NCI-H524 treated with DMSO at 0.1 percent for 48 hours (cell line): ENCODE data around the gene DDI2.
"Not testable (repeated sequence)": the region's sequence is repeated elsewhere in the genome, so short reads cannot be mapped to it uniquely, and the experiment has no call there.

ENCODE experiments used
- DNase-seq: peaks from one replicate; lab custom pipeline; 2025; lab: John Stamatoyannopoulos, UW

DDI2 gene

DNA sequence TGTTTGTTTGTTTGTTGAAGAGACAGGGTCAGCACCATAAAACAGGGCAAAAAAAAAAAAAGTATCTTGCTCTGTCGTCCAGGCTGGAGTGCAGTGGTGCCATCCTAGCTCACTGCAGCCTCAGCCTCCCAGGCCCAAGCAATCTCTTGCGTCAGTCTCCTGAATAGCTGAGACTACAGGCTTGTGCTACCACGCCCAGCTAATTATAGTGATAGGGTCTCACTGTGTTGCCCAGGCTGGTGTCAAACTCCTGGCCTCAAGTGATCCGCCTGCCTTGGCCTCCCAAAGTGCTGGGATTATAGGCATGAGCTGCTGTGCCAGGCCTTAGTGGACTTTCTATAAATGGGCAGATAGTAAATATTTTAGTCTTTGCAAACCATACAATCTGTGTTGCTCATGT, 19.2 kb downstream of the DDI2 start:
- DNase-seq = no peak

- no peak for DNase-seq
Measured at GRCh38 chr1:15637826-15638225, 20.6 kb downstream of the DDI2 start.

DNA sequence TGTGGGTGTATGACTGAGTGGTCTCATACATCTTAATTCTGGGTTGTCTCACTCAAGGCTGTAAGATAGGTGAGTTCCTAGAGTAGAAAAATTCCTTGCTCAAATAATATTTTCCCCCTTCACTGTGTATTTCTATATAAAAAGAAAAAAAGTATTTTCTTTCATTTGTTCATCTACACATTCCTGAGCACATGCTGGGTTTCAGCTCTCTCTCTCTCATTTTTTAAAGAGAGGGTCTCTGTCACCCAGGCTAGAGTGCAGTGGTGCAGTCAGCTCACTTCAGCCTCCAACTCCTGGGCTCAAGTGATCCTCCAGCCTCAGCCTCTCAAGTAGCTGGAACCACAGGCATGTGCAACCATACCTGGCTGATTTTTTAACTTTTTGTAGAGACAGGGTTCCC, 22.0 kb downstream of the DDI2 start:
- no peak for DNase-seq

DNA sequence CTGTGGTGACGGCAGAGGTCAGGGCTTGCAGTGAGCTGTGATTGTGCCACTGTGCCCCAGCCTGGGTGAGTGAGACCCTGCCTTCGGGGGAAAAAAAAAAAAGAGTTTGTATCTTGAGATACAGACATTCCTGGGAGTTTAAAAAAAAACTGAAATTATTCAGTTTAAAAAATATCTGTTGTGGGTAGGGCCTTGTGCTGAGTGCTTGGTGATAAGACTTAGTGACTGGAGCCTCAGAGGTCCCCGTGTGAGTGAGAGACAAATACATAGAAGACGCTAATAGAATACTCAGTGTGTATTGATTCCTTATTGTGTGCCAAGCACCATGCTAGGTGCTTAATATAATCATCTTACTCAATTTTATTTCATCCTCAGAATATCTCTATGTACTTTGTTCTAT, 22.7 kb downstream of the DDI2 start:
- DNase-seq = no peak

DNA sequence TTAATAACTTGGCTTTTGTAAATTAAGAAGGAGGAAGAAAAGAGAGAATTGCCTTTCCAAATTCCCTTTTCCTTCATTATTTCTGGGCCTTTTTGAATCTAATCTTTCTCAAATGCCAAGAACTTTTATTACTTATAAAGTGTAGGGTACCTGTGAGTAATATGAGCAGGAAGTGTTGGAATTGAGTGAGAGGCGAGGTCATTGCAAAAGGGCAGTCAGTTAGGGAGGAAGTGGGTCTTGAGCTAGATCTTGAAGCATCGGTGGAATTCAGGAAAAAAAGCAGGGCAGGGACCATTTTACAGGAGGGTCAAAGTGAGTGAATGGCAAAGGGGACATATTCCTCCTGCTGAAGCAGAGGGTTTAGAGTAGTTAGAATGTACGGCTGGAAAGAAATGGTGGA, 23.4 kb downstream of the DDI2 start:
- DNase-seq = no peak

DNA sequence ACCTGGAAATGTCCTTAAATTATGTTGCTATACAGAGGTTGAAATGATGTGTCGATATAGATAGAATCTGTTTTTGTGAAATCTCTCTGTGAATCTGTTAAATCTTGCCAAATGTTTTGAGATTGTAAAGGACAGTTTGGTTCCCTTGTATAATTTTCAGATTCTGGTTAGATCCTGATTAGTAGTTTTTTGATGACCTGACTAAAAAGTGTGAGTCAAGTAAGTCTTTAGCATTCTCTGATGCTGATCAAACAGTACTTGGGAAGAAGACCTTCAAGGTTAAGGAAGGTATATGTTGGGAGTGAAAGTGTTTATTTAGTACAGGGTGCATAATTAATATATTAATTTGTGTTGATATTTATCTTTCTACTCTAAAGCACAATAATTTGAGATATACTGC, 32.7 kb downstream of the DDI2 start:
- no peak for DNase-seq

DNA sequence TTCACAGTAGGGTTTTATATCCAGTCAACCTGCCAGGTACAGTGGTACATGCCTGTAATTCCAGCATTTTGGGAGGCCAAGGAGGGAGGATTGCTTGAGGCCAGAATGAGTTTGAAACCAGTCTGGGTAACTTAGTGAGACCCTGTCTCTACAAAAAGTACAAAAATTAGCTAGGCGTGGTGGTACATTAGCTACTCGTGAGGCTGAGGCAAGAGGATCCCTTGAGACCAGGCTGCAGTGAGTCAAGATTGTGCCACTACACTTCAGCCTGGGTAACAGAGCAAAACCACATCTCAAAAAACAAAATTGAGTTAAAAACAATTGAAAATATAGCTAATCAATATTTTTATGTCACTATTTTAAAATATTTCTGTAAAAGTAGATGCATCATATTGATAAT, 33.2 kb downstream of the DDI2 start:
- DNase-seq = no peak

DNA sequence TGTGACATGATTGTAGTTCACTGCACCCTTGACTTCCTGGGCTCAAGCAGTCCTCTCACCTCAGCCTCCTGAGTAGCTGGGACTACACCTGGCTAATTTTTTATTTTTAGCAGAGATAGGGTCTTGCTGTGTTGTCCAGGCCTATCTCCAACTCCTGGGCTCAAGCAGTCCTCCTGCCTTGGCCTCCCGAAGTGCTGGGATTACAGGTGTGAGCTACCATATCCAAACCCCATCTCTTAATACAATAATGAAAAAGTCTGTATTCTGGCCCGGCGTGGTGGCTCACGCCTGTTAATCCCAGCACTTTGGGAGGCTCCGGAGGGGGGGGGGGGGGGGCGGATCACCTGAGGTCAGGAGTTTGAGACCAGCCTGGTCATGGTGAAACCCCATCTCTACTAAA, 34.9 kb downstream of the DDI2 start:
- DNase-seq = not testable (repeated sequence)

GRCh38 chr1:15654091-15654690, 36.9 kb downstream of the DDI2 start:
- no peak for DNase-seq

- DNase-seq = no peak
Measured at GRCh38 chr1:15656464-15656863, 39.2 kb downstream of the DDI2 start.

DNA sequence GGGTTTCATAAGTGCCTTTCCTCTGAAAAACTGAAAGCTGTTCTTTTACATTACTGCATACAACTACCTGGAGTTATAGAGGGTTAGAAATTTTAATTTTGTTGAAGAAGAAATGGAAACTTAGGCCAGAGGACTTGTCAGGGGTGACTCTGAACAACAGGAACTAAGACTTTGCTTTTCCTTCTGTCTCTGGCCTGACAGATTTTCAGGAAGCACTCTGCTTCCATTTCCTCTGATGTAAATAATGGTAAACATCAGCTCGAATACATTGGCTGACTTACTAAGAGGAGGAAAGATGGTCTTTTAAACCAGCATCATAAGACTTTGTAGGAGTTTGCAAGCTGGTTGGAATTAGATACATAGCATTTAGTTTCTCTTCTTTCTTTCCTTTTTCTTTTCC, 39.8 kb downstream of the DDI2 start:
- no peak for DNase-seq

DNA sequence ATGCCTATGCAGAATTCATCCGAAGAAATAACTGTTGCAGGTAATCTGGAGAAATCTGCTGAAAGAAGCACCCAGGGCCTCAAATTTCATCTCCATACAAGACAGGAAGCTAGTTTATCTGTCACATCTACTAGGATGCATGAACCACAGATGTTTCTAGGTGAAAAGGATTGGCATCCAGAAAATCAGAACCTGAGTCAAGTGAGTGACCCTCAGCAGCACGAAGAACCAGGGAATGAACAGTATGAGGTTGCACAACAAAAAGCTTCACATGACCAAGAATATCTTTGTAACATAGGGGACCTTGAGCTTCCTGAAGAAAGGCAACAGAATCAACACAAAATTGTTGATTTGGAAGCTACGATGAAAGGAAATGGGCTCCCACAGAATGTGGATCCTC, 42.9 kb downstream of the DDI2 start:
- DNase-seq = no peak

- DNase-seq = no peak
Measured at GRCh38 chr1:15662477-15662876, 45.2 kb downstream of the DDI2 start.

DNA sequence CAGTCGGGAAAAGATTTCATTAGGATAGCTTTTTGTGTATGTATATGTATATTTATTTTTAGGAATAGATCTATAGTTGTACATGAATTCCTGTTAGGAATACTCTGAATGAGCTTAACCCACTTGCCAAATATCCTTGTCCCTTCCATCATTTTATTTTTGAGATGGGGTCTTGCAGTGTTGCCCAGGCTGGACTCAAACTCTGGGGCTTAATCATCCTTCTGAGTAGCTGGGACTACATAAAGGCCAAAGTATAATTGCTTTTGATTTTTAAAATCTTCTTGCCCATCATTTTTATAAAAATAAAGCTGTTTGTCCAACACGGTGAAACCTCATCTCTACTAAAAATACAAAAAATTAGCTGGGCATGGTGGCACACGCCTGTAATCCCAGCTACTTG, 46.7 kb downstream of the DDI2 start:
- DNase-seq = no peak

DNA sequence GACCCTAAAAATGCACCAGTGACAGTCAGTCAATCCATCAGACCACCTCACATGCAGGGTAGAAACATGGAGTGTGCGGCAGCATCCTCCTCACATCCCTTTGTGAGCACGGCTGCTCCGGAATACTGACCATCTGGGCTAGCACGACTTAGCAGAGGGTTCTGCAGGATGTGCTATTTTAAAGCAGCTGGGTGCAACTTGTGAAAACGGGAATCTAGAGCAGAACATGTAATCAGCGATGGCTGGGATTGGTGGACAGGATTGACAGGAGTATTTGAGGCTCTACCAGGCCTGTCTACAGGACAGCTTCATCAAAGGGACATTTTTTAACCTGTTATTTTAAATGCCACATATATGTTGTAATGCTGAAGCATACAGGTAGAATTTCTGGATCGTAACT, 50.1 kb downstream of the DDI2 start:
- no peak for DNase-seq

- DNase-seq = no peak
Measured at GRCh38 chr1:15668089-15668754, 51.0 kb downstream of the DDI2 start.

DNA sequence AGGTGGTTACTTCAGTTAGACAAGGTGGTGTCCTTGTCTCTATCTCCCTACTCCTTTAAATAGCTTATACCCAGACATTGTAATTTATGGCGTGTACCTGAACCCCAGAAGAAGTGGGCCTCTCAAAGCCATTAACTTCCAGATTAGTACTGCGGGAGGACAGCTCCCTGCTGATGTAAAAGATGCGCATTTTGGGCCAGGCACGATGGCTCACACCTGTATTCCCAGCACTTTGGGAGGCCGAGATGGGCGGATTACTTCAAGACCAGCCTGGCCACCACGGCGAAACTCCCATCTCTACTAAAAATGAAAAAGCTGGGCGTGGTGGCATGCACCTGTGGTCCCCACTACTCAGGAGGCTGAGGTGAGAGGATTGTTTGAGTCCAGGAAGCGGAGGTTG, 51.8 kb downstream of the DDI2 start:
- no peak for DNase-seq

DNA sequence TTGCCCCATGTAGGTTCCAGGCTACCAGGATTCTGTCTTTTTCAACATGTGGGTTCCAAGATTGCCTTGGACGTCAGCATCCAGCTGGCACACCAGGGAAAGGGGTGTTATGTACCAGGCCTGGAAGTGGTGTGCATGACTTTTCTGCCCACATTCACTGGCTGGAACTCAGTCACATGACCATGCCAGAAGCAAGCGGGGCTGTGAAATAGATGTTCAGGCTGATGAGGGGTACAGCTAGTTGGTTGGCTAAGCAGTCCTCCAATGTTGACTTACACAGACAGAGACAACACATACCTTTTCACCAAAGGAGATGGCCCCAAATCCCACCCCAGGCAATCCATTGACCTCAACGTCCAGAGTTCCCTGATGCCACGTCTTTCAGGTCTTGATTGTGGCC, 52.6 kb downstream of the DDI2 start:
- no peak for DNase-seq

DNA sequence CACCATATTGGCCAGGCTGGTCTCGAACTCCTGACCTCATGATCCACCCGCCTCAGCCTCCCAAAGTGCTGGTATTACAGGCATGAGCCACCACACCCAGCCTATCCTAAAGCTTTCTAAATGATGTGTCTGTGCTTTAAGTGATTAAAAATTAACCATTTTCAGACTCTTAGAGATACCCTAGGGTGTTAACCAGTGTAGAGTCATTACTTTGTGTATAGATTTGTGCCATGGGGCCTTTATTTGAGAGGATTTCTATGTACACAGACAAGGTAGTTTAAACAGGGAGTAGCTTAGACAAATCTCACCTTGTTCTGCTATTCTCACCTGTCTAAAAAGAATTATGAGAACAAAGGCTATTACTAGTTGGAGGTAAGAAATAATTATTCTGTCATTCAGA, 54.2 kb downstream of the DDI2 start:
- DNase-seq = no peak

- DNase-seq = no peak
Measured at GRCh38 chr1:15674386-15675159, 57.3 kb downstream of the DDI2 start.

GRCh38 chr1:15676010-15676409, 58.8 kb downstream of the DDI2 start:
- DNase-seq = no peak

DNA sequence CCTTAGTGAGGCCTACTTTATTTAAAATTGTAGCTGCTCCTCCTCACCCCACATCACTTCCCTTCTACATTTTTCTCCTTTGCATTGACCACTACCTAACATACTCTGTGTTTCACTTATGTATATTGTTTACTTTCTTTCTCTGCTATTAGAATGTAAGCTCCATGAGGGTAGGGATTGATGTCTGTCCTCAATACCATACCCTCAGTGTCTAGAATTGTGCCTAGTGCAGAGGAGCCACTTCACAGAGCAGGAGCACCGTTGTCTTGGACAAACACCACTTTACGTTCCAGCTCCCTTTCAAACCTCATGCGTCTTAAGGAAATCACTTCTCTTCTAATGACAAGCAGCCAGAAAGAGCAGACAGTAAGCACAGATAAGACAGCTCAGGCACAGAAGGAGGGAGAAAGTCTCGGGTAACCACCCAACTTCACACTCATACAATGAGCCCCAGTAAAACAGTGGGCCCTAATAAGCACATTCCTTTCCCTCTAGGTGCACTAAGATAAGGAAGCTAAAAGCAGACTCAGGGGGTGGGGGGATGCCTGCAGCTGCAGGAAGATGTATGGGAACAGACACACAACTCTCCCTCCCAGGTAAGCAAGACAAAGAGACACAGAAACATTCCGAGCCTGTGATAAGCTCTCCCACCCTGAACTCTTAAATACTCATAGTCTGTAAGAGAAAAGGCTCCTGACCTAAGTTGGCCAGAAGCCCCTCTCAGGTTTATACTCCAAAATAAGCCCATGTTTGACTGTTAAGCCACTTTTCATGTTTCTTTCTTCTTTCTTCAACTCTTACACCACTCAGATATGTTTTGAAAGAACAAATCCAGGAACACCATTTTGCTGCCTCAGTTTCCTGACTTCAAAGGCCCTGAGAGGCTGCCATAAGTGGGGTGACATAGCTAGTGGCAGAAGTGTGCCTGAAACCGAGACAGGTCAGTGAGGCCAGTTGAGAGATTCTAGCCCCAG, 59.7 kb downstream of the DDI2 start:
- no peak for DNase-seq
